OCI-LY7 (cell line): ENCODE measurements around the gene GLI3. TPM values are rescaled to one million over a fixed set of nuclear protein-coding genes. Genes with fewer than 3 reads are reported as not detected.

Experiments
- BruUV-seq: library from RNA; stranded (reverse); fragments of 400-500 nt; replicated peaks from 2 replicates; lab custom pipeline; 2021; lab: Mats Ljungman, UMichigan
- CTCF ChIA-PET: fragments of 300-600 bp; sonication (Branson Sonifier 250); formaldehyde crosslinking; loops from one replicate; lab custom pipeline; 2022; ENCODE audit warnings: antibody characterized with exemption; ENCODE audit not compliant: unreplicated experiment; lab: Charles Lee
- POLR2A ChIA-PET: fragments of 300-600 bp; sonication (Branson Sonifier 250); formaldehyde crosslinking; loops from one replicate; lab custom pipeline; 2022; ENCODE audit warnings: antibody characterized with exemption; lab: Charles Lee
- DNase-seq: peaks from one replicate; pipeline ENCODE4 v3.0.0-alpha.2; 2015; ENCODE audit warnings: low spot score
- H2AFZ ChIP-seq: fragments of 200-600 bp; sonication (generic), shearing (Covaris generic); 2 replicates; pipeline ENCODE4 v1.6.1; 2014; ENCODE audit warnings: mild to moderate bottlenecking, antibody characterized with exemption, low read length, moderate library complexity
- H3K27ac ChIP-seq: fragments of 200-600 bp; sonication (generic); 2 replicates; pipeline ENCODE4 v1.5.1; 2014; ENCODE audit warnings: mixed run types, low read depth, mild to moderate bottlenecking, moderate library complexity, low read length, inconsistent platforms; ENCODE audit not compliant: poor library complexity, severe bottlenecking
- H3K36me3 ChIP-seq: fragments of 200-600 bp; sonication (generic); 2 replicates; pipeline ENCODE4 v1.6.1; 2014; ENCODE audit warnings: mild to moderate bottlenecking, antibody characterized with exemption, low read length, moderate library complexity, mixed read lengths; ENCODE audit not compliant: insufficient read depth
- H3K4me1 ChIP-seq: fragments of 200-600 bp; sonication (generic); 2 replicates; pipeline ENCODE4 v1.5.1; 2014; ENCODE audit warnings: mild to moderate bottlenecking, low read length; ENCODE audit not compliant: insufficient read depth, poor library complexity, severe bottlenecking
- H3K4me2 ChIP-seq: fragments of 200-600 bp; sonication (generic); 2 replicates; pipeline ENCODE4 v1.6.1; 2014; ENCODE audit warnings: mild to moderate bottlenecking, low read length
- H3K4me3 ChIP-seq: fragments of 200-600 bp; sonication (generic); 2 replicates; pipeline ENCODE4 v1.5.1; 2014; ENCODE audit warnings: mild to moderate bottlenecking, low read depth, low read length; ENCODE audit not compliant: poor library complexity, severe bottlenecking
- H3K79me2 ChIP-seq: fragments of 200-600 bp; sonication (generic); 2 replicates; pipeline ENCODE4 v1.6.1; 2016; ENCODE audit warnings: low read depth, mild to moderate bottlenecking, low read length, moderate library complexity, mixed read lengths; ENCODE audit not compliant: insufficient read depth
- H3K9me2 ChIP-seq: fragments of 200-600 bp; sonication (generic); 2 replicates; pipeline ENCODE4 v1.6.1; 2016; ENCODE audit warnings: mild to moderate bottlenecking, low read length, mixed read lengths; ENCODE audit not compliant: insufficient read depth
- H3K9me3 ChIP-seq: fragments of 200-600 bp; sonication (generic); 2 replicates; pipeline ENCODE4 v1.6.1; 2014; ENCODE audit warnings: mild to moderate bottlenecking, mixed run types, low read length, mixed read lengths
- H4K20me1 ChIP-seq: fragments of 200-600 bp; sonication (generic); 2 replicates; pipeline ENCODE4 v1.6.1; 2014; ENCODE audit warnings: mild to moderate bottlenecking, antibody characterized with exemption, low read length, moderate library complexity, mixed read lengths; ENCODE audit not compliant: insufficient read depth
- EZH2phosphoT487 ChIP-seq: fragments of 200-600 bp; sonication (generic); IDR thresholded peaks from 2 replicates; pipeline ENCODE4 v1.6.1; 2018; ENCODE audit warnings: low read depth, borderline replicate concordance, mild to moderate bottlenecking, mixed run types, antibody characterized with exemption, low read length, moderate library complexity, mixed read lengths
- intact Hi-C: fragments of 100-400 bp; cut with micrococcal nuclease; formaldehyde crosslinking; loops from one replicate; pipeline ENCODE4 v1.10.0; 2022; ENCODE audit not compliant: unreplicated experiment
- total RNA-seq, 2 experiments: library from RNA; depleted of rRNA in 1 of 2; stranded (reverse); fragments of >200 nt in 1 of 2; shearing (Covaris generic) in 1 of 2; gene quantifications; 2 replicates each; pipeline ENCODE4 v1.2.3, GENCODE V29; 2014 to 2022
- TF ChIP-seq, protein P1 (sequence below): fragments of 200-600 bp; sonication (generic); conservative IDR thresholded peaks from 2 replicates; pipeline ENCODE4 v1.5.1; 2014; ENCODE audit warnings: mild to moderate bottlenecking, antibody characterized with exemption, low read length, moderate library complexity, mixed read lengths

GLI3 gene
- total RNA-seq, 2 experiments from 2014 or later, result not detected

DNA sequence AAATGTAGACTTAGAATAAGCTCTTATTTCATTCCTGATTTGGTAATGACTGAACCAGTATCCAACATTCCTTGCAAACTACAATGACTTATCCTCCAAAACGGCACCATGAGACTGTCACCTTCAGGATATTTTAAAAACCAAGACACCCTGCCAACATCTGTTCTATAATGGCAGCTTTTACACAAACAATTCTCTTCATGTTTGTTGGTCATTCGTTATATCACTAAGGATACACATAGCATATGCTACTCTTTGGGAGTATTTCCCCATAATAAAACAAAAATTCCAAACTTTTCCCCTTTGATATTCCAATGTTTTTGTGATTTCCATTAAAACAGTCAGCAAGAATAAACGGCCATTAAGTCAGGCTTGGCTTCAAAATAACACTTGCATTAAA is 215.4 kb downstream of the GLI3 start:
- H4K20me1 ChIP-seq, result no peaks in the 10 kb centered on the region
- no peak overlapping the region for H2AFZ ChIP-seq
- no peak overlapping the region for H3K4me3 ChIP-seq
- no peak for DNase-seq
- H3K9me3 ChIP-seq, result no peaks in the 10 kb centered on the region
- CTCF ChIA-PET, result no interaction called here
- peaks cover 46% of the 10 kb centered on the region for H3K4me1 ChIP-seq
- TF ChIP-seq, protein P1, sequence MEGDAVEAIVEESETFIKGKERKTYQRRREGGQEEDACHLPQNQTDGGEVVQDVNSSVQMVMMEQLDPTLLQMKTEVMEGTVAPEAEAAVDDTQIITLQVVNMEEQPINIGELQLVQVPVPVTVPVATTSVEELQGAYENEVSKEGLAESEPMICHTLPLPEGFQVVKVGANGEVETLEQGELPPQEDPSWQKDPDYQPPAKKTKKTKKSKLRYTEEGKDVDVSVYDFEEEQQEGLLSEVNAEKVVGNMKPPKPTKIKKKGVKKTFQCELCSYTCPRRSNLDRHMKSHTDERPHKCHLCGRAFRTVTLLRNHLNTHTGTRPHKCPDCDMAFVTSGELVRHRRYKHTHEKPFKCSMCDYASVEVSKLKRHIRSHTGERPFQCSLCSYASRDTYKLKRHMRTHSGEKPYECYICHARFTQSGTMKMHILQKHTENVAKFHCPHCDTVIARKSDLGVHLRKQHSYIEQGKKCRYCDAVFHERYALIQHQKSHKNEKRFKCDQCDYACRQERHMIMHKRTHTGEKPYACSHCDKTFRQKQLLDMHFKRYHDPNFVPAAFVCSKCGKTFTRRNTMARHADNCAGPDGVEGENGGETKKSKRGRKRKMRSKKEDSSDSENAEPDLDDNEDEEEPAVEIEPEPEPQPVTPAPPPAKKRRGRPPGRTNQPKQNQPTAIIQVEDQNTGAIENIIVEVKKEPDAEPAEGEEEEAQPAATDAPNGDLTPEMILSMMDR, result no peak
- H3K36me3 ChIP-seq, result no peaks in the 10 kb centered on the region
- H3K27ac ChIP-seq, result no peak overlapping the region
- no peaks in the 10 kb centered on the region for H3K79me2 ChIP-seq
- POLR2A ChIA-PET, result no interaction called here
- intact Hi-C loops, result no loop called here
- no peak overlapping the region for H3K4me2 ChIP-seq
- no TSS peak for BruUV-seq
- no peaks in the 10 kb centered on the region for H3K9me2 ChIP-seq

DNA sequence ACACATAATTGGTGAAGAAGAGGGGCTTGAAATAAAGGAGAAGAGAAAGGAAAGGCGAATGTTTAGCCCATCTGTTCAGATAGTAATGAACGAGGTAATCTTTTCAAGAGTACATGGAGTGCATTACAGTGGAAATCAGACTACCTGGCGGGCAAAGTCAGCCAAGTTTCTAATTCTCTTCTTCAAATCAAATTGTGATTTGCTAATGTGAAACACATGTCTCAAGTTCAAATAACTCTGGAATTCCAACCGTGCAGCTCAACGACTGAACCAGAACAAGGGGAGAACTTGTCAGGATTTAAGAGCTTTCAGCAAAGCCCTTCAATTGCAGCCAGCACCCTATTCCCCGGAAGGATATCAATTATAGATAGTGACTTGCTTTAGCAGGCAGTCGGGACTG is 216.9 kb downstream of the GLI3 start:
- peaks cover 13% of the 10 kb centered on the region; the same call in 1 of the 2 replicates for H3K9me3 ChIP-seq
- no peak for DNase-seq
- H3K9me2 ChIP-seq, result no peaks in the 10 kb centered on the region
- 0 out of 2 replicates have a peak overlapping the region, but pooled peaks have one; percentile 65 for H3K4me2 ChIP-seq
- ChIA-PET POLR2A (interaction anchor here (0.6 kb wide), 1 partner anchor 16 kb away, joined by 3 read pairs; no protein-coding TSS in a partner anchor), CTCF (no interaction called here)
- no peaks in the 10 kb centered on the region for H3K79me2 ChIP-seq
- H2AFZ ChIP-seq, result peak overlapping the region; percentile 83; the same call in 1 of the 2 replicates
- H4K20me1 ChIP-seq, result no peaks in the 10 kb centered on the region
- no peaks in the 10 kb centered on the region for H3K36me3 ChIP-seq
- H3K27ac ChIP-seq, result no peak overlapping the region
- intact Hi-C loops, result no loop called here
- H3K4me3 ChIP-seq, result no peak overlapping the region
- no TSS peak for BruUV-seq
- peaks cover 38% of the 10 kb centered on the region for H3K4me1 ChIP-seq
- TF ChIP-seq EZH2phosphoT487, result no peak
- TF ChIP-seq, protein P1, result no peak

DNA sequence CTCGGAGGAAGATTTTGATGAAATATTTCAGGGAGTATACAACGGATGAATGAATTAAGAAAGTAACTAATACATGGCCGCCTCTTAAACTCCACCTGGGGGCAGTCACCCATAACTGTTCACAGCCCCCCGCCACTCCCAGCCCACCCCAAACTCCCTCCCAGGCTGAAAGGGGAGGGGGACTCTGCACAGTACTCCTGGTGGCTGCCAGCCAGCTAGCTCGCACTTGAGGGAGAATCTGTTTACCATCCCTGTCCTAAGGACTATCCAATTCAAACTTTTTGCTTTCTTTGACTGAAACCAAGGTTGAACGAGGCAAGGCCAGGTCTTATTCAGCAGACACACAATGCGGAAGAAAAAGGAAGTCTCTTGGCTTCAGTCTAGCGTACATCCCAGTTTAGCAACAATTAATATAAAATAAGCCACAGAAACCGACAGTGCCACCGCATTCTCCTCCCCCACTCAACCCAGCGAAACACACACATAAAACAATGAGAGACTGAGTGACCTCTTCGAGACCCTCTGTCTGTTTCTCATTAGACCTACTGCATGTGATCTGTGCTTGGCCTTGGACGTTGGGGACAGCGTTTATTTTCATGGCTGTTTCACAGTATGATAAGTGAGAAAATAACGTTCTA is 219.5 kb downstream of the GLI3 start:
- BruUV-seq, result no TSS peak
- peak; percentile 73 for DNase-seq

More for the DNA sequence above, 219.5 kb downstream of the GLI3 start:
- no peaks in the 10 kb centered on the region for H3K9me2 ChIP-seq
- H3K36me3 ChIP-seq, result peaks cover 2% of the 10 kb centered on the region
- ChIA-PET CTCF (no interaction called here), POLR2A (no interaction called here)
- H3K4me3 ChIP-seq, result peak overlapping the region; percentile 53
- H3K4me1 ChIP-seq, result peaks cover 37% of the 10 kb centered on the region
- peak overlapping the region; percentile 83 for H2AFZ ChIP-seq
- H4K20me1 ChIP-seq, result no peaks in the 10 kb centered on the region
- peak overlapping the region; percentile 65 for H3K4me2 ChIP-seq
- peak overlapping the region; percentile 84 for H3K27ac ChIP-seq
- H3K9me3 ChIP-seq, result peaks cover 28% of the 10 kb centered on the region
- H3K79me2 ChIP-seq, result no peaks in the 10 kb centered on the region
- intact Hi-C loops, result no loop called here
- TF ChIP-seq, protein P1, result peak; percentile 23; the same call in 1 of the 2 replicates
- TF ChIP-seq EZH2phosphoT487, result no peak
